Astrocyte (in vitro differentiated cells and primary cell): Measurements from ENCODE around the gene RPS3.

ENCODE experiments used
- EZH2 ChIP-seq: IDR thresholded peaks from 2 replicates; pipeline ENCODE4 v1.6.1; 2012; ENCODE audit warnings: mild to moderate bottlenecking, low read length, inconsistent platforms; ENCODE audit not compliant: insufficient read depth
- TF ChIP-seq, protein P1 (sequence below): IDR thresholded peaks from 2 replicates; pipeline ENCODE4 v1.5.1; 2011; ENCODE audit warnings: low read depth, mild to moderate bottlenecking, inconsistent platforms, low read length, moderate library complexity; ENCODE audit not compliant: insufficient read depth

- TF ChIP-seq, protein P1, sequence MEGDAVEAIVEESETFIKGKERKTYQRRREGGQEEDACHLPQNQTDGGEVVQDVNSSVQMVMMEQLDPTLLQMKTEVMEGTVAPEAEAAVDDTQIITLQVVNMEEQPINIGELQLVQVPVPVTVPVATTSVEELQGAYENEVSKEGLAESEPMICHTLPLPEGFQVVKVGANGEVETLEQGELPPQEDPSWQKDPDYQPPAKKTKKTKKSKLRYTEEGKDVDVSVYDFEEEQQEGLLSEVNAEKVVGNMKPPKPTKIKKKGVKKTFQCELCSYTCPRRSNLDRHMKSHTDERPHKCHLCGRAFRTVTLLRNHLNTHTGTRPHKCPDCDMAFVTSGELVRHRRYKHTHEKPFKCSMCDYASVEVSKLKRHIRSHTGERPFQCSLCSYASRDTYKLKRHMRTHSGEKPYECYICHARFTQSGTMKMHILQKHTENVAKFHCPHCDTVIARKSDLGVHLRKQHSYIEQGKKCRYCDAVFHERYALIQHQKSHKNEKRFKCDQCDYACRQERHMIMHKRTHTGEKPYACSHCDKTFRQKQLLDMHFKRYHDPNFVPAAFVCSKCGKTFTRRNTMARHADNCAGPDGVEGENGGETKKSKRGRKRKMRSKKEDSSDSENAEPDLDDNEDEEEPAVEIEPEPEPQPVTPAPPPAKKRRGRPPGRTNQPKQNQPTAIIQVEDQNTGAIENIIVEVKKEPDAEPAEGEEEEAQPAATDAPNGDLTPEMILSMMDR = no peak
- TF ChIP-seq EZH2 = no peak
Measured at GRCh38 chr11:75447415-75447814, 48.1 kb downstream of the RPS3 start.
